Measurements from ENCODE around the gene PHEX. TPM values are rescaled to one million over a fixed set of nuclear protein-coding genes. Genes with fewer than 3 reads are reported as not detected.

Gene PHEX
- polyA plus RNA-seq, 3 donors = 0.03 TPM; not detected in 2

DNA sequence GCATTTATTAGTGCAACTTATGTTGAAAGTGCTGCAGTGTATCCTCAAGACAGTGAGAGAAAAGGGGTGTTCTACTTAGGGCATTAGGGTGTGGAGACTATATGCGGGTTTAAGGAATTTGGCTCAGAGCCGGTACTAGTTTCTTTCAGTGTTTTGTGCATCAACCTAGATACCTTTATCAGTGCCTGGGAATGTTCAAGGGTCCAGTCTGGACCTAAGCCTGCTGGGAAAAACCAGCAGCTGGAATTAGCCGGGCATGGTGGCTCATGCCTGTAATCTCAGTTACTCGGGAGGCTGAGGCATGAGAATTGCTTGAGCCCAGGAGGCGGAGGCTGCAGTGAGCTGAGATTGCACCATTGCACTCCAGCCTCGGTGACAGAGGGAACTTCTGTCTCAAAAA is 7.4 kb downstream of the PHEX start:
- Histone ChIP-seq H3K4me3 (replicated peaks in 1 of 3; ENCODE audit: low read depth in 2 of 3, low read length in 3 of 3) (no peak overlapping the region), H3K27ac (ENCODE audit: low read depth in 1 of 2, low read length in 2 of 2) (no peak overlapping the region), H4K20me1 (ENCODE audit: insufficient read depth, low read length) (no peaks in the 10 kb centered on the region), H3K36me3 (replicated peaks in 1 of 2; ENCODE audit: control insufficient read depth in 1 of 2, insufficient read depth in 2 of 2, low read length in 2 of 2) (no peaks in the 10 kb centered on the region), H3K27me3 (ENCODE audit: control insufficient read depth in 2 of 2, insufficient read depth in 2 of 2, low read length in 2 of 2) (no peaks in the 10 kb centered on the region), H3K79me2 (ENCODE audit: insufficient read depth, low read length) (no peaks in the 10 kb centered on the region), H3K4me1 (ENCODE audit: control insufficient read depth in 1 of 2, insufficient read depth in 2 of 2, low read length in 2 of 2) (no peaks in the 10 kb centered on the region), H2AFZ (ENCODE audit: insufficient read depth, low read depth, low read length, poor library complexity, severe bottlenecking) (no peak overlapping the region), H3K9me3 (replicated peaks in 1 of 2; ENCODE audit: control insufficient read depth in 1 of 2, insufficient read depth in 1 of 2, low read length in 2 of 2) (no peaks in the 10 kb centered on the region), H3K4me2 (replicated peaks; ENCODE audit: extremely low read depth, low read length, poor library complexity, severe bottlenecking) (no peak overlapping the region), H3K9ac (ENCODE audit: insufficient read depth, low read length, poor library complexity, severe bottlenecking) (no peak overlapping the region)
- no peaks in the 10 kb centered on the region for H3K36me3 Mint-ChIP-seq
- peaks cover 4% of the 10 kb centered on the region for H3K4me1 Mint-ChIP-seq
- peaks cover 1 to 12% (median 3%) of the 10 kb centered on the region in 3 donors for H3K27me3 Mint-ChIP-seq (ENCODE audit: low read depth in 3 of 3)
- intact Hi-C loops (cut with micrococcal nuclease) = no loop called here
- no peak for DNase-seq
- peaks cover 0 to 3% (median 0%) of the 10 kb centered on the region in 7 donors for H3K9me3 Mint-ChIP-seq
- 80% methylated on average over 1 of the region's 6 CpGs for WGBS (ENCODE audit: insufficient coverage)
- TF ChIP-seq CTCF (IDR thresholded peaks at IDR 0.05) = no peak
- H3K27ac Mint-ChIP-seq = peak overlapping the region in 1 of 7 donors; percentile 47
- no peak overlapping the region for H3K4me3 Mint-ChIP-seq

GRCh38 chrX:22040184-22040583 is 8.1 kb downstream of the PHEX start:
- Histone ChIP-seq H3K9me3 (replicated peaks in 1 of 2; ENCODE audit: control insufficient read depth in 1 of 2, insufficient read depth in 1 of 2, low read length in 2 of 2) (no peaks in the 10 kb centered on the region), H3K4me1 (ENCODE audit: control insufficient read depth in 1 of 2, insufficient read depth in 2 of 2, low read length in 2 of 2) (no peaks in the 10 kb centered on the region), H3K4me3 (replicated peaks in 1 of 3; ENCODE audit: low read depth in 2 of 3, low read length in 3 of 3) (no peak overlapping the region), H3K9ac (ENCODE audit: insufficient read depth, low read length, poor library complexity, severe bottlenecking) (no peak overlapping the region), H3K4me2 (replicated peaks; ENCODE audit: extremely low read depth, low read length, poor library complexity, severe bottlenecking) (no peak overlapping the region), H3K27ac (ENCODE audit: low read depth in 1 of 2, low read length in 2 of 2) (no peak overlapping the region), H4K20me1 (ENCODE audit: insufficient read depth, low read length) (no peaks in the 10 kb centered on the region), H3K27me3 (ENCODE audit: control insufficient read depth in 2 of 2, insufficient read depth in 2 of 2, low read length in 2 of 2) (no peaks in the 10 kb centered on the region), H2AFZ (ENCODE audit: insufficient read depth, low read depth, low read length, poor library complexity, severe bottlenecking) (no peak overlapping the region), H3K79me2 (ENCODE audit: insufficient read depth, low read length) (no peaks in the 10 kb centered on the region), H3K36me3 (replicated peaks in 1 of 2; ENCODE audit: control insufficient read depth in 1 of 2, insufficient read depth in 2 of 2, low read length in 2 of 2) (no peaks in the 10 kb centered on the region)
- Mint-ChIP-seq H3K27ac (peak overlapping the region in 1 of 7 donors; percentile 13), H3K4me3 (no peak overlapping the region), H3K27me3 (ENCODE audit: low read depth in 3 of 3) (peaks cover 1 to 12% (median 3%) of the 10 kb centered on the region in 3 donors), H3K36me3 (no peaks in the 10 kb centered on the region), H3K9me3 (peaks cover 0 to 3% (median 0%) of the 10 kb centered on the region in 7 donors), H3K4me1 (peaks cover 4% of the 10 kb centered on the region)
- no peak for DNase-seq
- intact Hi-C loops (cut with micrococcal nuclease) = loop anchor here in 1 of 2 donors (10.0 kb wide), 1 partner anchor 45 kb away; no protein-coding TSS in a partner anchor
- 100% methylated on average over 1 of the region's 2 CpGs for WGBS (ENCODE audit: insufficient coverage)
- TF ChIP-seq CTCF (IDR thresholded peaks at IDR 0.05) = no peak
